ENCODE measurements around the gene ANXA6.
A peak's percentile ranks its signal among the peaks of the same experiment; 100 is the strongest.
"Not testable (repeated sequence)": the region's sequence is repeated elsewhere in the genome, so short reads cannot be mapped to it uniquely, and the experiment has no call there.

ANXA6 gene

GRCh38 chr5:151181818-151182523, 24.4 kb upstream of the ANXA6 start:
- DNase-seq (ENCODE audit: low read depth in 1 of 2, low spot score in 1 of 2): no peak

DNA sequence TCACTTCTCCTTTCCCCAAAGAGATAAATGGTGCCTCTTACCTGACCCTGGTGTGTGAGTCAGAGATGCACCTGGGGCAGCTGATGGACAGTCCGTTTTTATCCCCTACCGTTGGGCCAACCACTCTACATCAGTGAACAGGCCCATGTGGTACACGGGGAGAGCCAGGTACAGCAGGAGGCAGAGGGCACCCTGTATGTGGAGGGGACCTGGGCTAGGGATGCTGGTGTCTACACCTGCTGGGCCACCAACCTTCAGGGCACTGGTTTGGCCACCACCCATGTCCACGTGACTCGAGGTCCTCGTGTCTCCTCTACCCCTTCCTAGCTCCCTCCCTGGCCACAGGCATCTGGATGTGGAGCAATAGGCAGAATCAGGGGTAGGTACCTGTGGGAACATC, 22.7 kb upstream of the ANXA6 start:
- DNase-seq (ENCODE audit: low read depth in 1 of 2, low spot score in 1 of 2): no peak

- no peak for DNase-seq (ENCODE audit: low read depth in 1 of 2, low spot score in 1 of 2)
Measured at GRCh38 chr5:151179489-151179840, 21.9 kb upstream of the ANXA6 start.

DNA sequence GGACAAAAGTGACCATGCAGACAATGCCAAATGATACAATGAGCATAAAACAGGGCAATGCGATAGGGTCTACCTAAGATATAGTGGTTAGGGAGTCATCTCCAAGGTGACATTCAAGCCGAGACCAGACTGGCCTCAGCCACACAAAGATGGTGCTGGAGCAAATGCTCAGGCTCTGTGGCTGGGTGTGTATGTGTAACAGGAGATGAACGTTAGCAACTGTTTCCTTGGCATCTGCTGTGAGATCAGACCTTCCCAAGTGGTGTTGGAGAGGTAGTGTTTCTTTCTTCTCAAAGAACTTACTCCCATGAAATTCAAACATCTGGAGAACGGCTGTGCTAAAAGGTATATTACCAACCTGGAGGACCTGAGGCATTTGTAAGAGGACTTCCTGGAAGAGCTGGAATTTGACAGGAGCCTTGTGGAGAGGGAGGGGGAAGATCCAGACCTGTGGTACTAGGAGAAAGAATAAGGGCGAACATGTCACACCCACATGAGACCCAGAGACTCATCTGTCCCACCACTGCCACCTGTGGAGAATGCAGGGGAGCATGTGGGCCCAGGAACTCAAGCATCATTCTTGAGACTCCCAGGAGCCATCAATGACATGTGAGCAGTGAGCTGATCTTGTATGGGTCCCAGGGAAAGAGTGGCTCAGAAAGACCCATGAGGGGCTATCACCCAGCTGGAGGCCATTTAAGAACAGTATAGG, 21.4 kb upstream of the ANXA6 start:
- DNase-seq (ENCODE audit: low read depth in 1 of 2, low spot score in 1 of 2): no peak

DNA sequence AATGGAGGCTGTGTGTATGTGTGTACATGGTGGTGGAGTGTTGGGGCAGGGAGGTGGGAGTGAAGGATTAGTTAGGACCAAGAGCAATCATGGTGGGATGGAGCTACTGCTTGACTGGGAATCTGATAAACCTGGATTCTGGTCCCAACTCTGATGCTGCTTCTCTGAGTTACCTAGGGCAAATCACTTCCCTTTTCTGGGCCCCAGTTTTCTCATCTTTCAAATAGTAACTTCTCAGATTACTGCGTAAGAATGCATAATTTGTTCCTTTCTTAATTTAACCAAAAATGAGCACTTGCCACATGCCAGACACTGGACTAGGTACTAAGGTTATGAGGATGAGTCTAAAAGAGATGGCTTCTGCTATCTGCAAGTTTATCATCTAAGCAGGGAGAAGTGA, 20.8 kb upstream of the ANXA6 start:
- no peak for DNase-seq (ENCODE audit: low read depth in 1 of 2, low spot score in 1 of 2)

DNA sequence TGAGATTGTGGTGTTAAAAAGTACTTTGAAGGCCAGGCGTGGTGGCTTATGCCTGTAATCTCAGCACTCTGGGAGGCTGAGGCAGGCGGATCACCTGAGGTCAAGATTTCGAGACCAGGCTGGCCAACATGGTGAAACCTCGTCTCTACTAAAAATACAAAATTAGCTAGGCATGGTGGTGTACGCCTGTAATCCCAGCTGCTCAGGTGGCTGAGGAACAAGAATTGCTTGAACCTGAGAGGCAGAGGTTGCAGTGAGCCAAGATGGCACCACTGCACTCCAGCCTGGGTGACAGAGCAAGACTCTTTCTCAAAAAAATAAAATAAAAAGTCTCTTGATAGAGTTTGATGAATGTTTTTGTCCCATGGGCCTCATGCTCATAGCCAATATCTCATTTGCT, 18.7 kb upstream of the ANXA6 start:
- DNase-seq (ENCODE audit: low read depth in 1 of 2, low spot score in 1 of 2): not testable (repeated sequence)

DNA sequence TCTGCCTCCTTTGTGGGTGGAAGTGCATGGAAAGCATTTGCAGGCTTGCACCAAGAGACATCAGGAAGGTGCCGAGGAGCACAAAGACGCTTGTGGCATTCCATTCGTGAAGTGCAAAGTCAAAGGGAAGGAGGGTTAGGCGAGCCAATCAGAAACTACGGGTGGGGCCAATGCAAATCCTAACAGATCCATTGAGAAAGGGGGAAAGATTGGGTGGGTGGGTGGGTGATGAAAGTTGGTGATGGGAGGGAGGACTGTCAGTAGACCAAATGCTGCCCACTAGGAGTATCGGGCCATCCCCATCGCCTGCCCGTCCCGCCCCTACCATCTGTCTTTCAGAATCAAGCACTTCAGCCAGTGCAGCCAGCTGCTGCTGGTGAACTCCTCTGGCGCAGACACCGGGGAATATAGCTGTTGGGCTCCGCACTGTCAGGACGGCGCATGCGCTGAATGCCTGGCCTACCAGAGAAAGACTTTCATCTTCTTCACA, 17.1 kb upstream of the ANXA6 start:
- no peak for DNase-seq (ENCODE audit: low read depth in 1 of 2, low spot score in 1 of 2)

DNA sequence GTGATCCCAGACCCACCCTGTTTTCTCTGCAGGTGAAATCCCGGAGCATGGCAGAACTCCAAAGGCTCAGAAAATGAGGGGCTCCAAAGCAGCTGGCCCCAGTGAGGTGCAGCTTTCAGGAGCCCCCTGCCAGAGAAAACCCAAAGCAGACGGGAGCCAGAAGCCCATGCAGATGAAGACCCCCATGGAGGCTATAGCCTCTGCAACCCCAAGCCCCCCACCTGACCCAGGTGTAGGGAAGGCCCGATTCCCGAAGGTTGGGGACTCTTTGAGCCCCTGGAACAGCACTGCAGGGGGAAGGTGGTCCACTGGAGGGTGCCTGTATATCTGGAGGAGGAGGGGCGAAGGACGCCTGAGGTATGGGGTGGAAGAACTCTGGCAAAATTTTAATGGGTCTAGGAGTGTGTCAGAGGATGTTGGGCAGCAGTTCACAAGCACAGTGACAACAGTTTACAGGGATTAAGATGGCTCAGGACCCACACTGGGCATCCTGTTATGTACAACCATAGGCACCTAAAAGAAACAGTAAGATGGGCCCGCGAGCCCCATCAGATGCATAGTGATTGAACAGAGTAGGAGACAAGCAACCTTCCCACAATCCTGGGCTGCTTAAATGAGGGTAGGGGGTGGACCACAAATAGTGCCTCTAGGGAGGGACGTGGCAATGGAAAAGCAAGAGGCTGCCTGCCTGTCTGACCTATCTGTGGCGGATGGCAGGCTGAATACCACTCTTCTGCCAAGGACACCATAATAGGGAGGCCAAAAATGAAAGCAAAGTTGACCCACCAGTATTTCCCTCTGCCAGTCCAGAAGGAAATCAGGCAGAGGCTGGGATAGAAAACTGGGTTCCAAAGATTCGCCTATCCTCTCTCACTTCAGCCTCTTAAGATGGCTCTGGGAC, 16.4 kb upstream of the ANXA6 start:
- DNase-seq (ENCODE audit: low read depth in 1 of 2, low spot score in 1 of 2): no peak

GRCh38 chr5:151171529-151171928, 13.9 kb upstream of the ANXA6 start:
- DNase-seq (ENCODE audit: low read depth in 1 of 2, low spot score in 1 of 2): no peak

- no peak for DNase-seq (ENCODE audit: low read depth in 1 of 2, low spot score in 1 of 2)
Measured at GRCh38 chr5:151168602-151169344, 11.2 kb upstream of the ANXA6 start.

DNA sequence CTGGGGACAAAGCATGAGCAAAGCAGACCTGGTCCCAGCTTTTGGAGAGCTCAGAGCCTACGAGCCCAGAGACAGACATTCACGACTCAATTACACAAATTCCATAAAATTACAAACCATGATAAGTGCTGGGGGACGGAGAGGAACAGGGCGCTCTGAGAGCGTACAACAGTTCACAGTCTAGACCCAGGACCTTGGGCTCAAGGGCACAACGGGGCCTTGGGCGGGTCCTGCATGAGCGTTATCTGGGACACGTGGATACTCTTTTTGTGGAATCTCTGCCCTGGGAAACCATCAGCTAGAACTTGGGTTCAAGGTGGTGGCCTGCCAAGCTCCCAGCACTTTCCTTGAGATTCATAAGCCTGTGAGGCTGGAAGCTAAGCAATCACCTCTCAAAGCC, 9.4 kb upstream of the ANXA6 start:
- no peak for DNase-seq (ENCODE audit: low read depth in 1 of 2, low spot score in 1 of 2)

DNA sequence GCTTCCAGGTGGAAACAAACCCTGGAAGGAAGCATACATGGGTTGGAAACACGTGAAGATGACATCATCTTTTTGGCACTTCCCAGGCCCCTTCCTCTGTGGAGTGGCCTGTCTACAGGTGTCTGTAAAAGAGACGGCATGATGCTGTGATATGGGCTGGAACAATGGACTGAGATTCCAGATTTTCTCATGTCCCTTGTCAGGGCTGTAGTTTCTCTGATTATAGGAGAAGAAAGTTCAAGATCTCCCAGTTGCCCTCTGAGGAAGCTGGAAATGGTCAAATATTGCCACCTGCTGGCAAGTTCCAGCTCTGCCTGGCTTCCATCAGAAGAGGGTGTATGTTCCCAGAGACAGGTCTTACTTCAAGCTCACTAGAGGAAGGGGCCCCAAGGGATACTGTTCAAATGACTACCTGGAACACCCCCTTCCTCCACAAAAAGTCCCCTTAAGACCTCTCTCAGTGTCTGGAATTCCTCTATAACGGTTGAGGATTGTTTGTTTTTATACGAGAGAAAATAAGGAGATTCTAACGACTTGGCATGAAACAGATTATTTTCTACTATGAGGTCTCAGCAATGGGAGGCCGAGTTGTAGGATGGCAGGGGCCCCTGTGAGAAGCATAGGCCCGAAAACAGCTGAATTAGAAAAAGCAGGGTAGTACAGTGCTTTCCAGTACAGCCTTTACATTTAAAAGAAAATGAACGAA, 7.3 kb upstream of the ANXA6 start:
- DNase-seq (ENCODE audit: low read depth in 1 of 2, low spot score in 1 of 2): peak; percentile 58 to 76

DNA sequence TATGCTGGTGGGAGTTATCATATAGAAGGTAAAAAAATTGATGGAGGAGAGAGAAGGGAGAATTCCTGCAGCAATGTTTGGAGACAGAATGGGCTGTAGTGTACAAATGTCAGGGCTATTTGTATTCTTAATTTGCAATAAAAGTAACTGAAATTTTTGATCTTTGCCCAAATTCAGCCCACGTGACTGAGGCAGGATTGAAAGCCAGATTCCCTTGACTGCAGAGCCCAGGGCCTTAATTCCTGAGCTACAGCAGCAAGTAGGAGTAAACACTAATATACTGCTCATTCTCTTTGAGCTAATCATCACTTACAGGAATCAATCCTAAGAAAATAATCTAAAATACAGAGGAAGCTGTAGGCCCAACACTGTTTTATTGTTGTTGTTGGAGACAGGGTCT, 5.2 kb upstream of the ANXA6 start:
- no peak for DNase-seq (ENCODE audit: low read depth in 1 of 2, low spot score in 1 of 2)

GRCh38 chr5:151159649-151160373, 2.2 kb upstream of the ANXA6 start:
- DNase-seq (ENCODE audit: low read depth in 1 of 2, low spot score in 1 of 2): no peak

DNA sequence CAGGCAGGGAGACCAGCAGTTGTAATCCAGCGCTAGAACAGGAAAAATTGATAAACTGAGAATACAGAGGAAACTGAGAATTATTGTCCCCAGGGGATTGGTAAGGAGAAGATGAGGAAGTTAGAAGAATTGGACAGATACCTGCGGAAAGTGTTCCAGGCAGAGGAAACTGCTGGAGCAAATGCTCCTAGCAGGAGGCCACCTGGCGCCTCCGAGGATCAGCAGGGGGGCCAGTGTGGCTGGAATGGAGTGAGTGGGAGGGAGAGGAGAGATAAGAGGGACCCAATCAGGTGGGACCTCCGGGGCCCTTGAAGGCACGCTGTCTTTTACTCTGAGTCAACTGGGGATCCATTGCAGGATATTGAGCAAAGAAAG, 695 bp upstream of the ANXA6 start:
- DNase-seq (ENCODE audit: low read depth in 1 of 2, low spot score in 1 of 2): no peak

- DNase-seq (ENCODE audit: low read depth in 1 of 2, low spot score in 1 of 2): no peak
Measured at GRCh38 chr5:151156507-151157420, 815 bp downstream of the ANXA6 start.

GRCh38 chr5:151155775-151156506, 1.6 kb downstream of the ANXA6 start:
- DNase-seq (ENCODE audit: low read depth in 1 of 2, low spot score in 1 of 2): no peak
